RKO (cell line): ENCODE measurements around the gene EPB41L3.
"Not testable (repeated sequence)": the region's sequence is repeated elsewhere in the genome, so short reads cannot be mapped to it uniquely, and the experiment has no call there.

Source experiments
- DNase-seq: peaks from one replicate; pipeline ENCODE4 v3.0.0-alpha.2; 2016; ENCODE audit warnings: low spot score

EPB41L3 gene

DNA sequence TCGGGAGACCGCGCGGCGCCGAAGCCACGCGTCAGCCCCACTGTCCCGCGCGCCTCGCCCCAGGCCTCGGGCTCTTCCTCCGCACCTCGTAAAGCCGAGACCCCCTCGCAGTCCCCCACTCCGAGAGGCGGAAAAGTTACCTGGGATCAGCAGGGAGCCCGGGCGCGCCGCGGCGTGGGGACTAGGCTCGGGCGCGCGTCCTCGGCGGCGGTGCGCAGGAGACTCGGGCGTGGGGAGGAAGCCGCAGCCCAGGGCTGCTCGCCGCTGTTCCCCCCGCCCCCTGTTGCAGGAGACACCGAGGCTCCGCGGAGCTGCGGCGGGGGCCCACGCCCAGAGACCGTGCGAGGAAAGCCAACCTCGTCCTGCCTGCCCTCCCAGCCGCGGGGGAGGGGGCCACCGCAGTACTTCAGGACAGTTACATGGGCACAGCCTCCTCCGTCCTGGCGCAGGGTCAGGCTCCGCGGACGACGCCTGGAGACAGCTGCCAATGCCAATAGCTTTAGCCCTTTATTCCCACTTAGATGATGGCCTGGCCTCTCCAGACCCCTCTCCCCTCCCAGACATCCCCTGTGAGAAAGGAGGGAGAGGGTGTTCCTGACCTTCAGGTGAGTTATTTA, at the start of gene EPB41L3:
Gene EPB41L3, minus strand, starts transcription at position 225 of the 617 bp plus-strand sequence. CDS start 54,814 bp downstream, outside the sequence.
- DNase-seq = no peak

DNA sequence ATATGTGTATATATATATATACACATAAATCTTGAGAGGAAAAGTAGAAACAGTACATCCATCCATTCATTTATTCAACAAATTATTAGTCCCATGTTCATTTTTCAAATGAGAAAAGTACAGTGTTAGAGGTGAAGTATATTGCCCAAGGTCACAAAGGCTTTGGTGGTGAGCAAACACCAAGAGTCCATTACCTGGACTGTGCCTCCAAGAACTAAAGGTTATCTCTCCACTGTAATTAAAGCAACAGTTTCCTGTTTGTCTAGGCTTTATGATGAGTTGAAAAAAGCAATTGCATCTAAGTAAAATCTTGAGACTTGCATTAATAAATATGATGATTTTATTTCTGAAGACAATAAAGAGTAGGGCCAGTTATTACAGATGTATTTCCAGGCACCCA, 44.7 kb upstream of the EPB41L3 start:
- no peak for DNase-seq

DNA sequence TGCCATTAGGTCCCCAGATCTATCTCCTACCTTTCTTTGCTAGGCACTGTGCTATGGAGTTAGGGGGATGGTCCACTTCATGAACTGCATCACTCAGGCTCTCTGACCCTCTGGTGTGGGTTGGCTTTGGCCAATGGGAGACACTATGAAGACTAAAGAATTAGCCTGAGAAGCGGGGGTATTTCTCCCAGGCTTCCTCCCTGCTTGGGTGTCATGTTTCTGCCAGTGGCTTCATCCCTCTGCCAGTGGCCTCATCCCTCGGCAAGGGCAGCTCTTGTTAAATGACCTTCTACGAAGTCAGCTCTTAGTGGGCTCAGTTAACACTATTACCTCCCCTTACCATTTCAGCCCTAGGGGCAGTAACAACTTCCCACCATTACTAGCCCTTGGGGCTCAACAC, 41.9 kb upstream of the EPB41L3 start:
- DNase-seq = no peak

DNA sequence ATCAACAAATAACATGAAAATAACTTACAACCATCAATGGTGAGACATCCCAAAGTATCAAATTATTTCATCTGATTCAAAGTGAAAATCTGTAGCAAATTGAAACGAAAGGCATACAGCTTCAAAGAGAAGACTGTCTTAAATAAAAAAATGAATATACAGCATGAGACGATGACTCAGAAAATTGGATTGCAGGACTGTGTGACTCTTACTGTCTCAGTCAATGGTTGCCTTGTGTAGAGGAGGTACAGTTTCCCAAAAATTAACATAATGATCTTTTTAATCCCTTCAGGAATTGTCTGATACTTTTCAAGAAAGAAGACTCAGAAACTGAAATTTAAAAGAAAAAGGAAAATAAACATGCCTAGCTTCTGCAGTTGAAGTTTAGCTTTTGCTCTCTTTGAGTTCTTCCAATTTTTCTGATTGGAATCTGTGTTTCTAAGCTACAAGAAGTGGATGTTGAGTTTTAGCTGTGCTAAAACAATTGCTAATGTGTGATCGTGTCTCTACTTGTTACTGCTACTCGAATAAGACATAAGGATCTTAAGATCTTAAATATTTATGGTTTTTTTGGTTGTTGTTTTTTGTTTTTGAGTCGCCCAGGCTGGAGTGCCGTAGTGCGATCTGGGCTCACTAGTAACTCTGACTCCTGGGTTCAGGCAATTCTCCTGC, 41.1 kb upstream of the EPB41L3 start:
- peak; percentile 43 for DNase-seq

DNA sequence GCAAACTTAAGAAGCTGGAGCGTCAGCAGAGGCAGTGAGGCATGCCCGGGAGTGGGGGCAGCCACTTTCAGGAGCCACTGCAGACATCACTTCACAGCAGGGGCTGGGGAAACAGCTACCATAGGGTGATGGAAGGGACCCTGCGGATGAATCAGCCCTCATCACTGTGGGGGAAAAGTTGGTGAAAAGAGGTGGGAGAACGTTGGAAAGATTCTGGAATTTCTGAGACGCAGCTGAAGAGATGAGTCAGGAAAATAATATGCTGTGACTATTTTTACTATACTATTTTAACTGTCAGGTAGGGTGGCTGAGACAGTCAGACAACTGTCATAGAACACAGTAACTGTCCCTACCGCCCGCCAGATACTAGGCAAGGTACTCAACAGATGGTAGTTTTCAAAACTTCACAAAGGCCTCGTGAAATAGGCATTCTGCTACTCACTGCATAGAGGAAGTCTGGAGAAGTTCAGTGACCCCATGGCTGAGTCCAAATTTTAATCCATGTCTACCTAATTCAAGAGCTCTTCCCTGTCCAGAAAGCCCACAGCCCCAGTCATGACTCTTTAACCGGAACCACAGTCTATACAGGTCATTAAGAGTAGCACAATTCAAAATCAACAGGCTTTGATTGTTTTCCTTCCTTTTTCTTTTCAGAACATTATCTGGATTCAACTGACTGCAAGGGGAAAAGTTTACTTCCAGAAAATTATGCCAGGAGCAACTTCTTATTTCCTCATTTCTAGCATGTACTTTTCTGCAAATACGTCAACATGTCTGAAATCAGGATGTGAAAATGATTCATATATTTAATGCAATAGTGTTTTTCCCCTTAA, 39.3 kb upstream of the EPB41L3 start:
- peak; percentile 2 for DNase-seq

DNA sequence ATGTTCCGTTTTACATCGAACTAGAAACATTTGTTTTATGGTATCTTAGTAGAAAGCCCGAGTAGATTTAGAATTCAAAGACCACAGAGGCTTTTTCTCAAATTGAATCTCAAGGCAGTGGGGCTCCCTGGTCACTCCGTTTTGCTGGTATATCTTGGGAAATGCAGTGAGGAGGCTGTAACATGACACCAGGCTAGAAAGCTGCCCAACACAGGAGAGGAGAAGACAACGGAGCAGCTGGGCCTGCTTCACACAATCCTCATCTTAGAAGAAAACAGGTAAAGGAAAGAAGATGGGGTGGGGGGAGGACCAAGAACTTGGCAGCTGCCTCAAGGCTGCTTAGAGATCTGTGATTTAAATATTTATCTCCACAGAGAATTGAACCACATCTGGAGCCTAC, 38.3 kb upstream of the EPB41L3 start:
- no peak for DNase-seq

DNA sequence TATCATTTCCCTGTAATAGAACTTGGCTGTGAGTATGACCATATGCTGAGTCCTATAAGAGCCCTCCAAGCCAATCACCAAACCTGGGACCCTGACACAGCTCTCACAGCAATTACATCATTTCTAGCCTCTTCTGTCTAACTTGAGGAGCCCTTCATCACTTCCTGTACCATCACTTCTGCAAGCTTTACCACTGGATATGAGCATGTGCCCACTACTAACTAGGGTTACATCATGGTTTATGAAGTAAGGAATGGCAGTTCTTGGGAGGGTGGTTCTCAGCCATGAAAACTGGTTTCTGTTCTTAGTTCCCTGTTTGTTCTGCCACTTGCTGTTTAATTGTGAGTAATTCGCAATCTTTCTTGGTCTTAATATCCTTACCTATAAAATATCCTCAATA, 31.0 kb upstream of the EPB41L3 start:
- DNase-seq = peak; percentile 4

DNA sequence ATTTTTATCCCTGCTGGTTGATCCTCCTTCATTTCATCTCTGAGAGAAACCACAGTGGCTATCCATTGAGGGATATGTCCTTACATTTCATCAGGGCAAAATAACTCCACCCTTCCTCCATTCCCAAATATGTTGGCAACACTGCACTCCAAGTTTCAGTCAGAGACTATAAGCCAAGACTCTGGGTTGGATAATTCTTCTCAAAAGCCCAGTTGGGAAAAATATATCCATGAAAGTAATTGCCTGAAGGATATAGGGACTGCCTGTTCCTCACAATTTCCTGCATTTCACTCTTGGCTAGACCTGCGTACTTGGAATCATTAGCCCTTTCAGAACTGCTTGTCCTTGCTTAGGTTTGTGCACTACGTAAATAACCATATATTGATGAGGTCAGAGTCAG, 27.9 kb upstream of the EPB41L3 start:
- no peak for DNase-seq

DNA sequence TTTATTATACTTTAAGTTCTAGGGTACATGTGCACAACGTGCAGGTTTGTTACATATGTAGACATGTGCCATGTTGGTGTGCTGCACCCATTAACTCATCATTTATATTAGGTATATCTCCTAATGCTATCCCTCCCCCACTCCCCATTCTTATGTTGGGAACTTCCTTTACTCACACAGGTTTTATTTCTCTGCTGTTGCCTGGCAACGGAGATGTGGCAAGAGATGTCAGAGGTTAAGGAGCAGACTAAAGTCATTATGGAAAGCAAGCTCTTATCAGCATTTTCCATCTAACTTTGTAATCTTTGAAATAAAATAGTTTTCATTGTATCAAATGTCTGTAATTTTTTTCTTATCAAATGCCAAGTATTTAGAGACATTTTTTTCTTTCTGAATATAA, 26.8 kb upstream of the EPB41L3 start:
- DNase-seq = not testable (repeated sequence)

DNA sequence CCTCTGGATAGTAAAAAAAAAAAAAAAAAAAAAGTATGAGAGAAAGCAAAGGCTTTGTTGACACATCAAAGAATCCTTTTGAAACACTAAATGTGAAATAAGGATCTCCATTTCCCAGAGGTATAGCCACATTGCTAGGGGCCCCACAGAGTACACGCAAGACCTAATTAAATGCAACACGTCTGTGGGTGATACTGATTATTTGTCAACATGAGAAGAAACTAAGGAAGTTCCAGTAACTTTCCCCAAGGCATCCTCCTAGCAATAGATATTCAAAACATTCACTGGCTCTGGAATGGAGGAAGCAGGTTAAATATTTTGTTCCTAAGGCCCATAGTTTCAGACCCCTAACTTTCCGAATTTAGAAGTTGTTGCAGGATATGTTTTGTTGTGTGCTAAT, 24.6 kb upstream of the EPB41L3 start:
- no peak for DNase-seq

DNA sequence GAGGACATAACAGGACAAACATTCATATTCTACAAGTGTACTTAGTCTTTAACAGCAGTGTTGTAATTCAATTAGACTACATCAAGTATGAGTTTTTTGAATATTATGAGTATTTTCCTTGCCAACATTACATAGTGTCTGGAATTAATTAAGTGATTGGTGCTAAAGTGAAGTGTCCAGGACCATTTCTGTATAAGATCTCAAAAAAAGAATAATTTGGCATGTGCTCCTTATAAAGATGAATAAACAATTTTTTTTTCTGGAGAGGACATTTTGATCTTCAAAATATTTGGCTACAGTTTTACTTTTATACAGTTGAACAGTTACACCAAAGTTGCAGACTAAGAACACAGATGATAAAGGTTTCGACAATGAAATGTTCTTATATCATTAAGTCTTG, 15.1 kb upstream of the EPB41L3 start:
- DNase-seq = no peak

DNA sequence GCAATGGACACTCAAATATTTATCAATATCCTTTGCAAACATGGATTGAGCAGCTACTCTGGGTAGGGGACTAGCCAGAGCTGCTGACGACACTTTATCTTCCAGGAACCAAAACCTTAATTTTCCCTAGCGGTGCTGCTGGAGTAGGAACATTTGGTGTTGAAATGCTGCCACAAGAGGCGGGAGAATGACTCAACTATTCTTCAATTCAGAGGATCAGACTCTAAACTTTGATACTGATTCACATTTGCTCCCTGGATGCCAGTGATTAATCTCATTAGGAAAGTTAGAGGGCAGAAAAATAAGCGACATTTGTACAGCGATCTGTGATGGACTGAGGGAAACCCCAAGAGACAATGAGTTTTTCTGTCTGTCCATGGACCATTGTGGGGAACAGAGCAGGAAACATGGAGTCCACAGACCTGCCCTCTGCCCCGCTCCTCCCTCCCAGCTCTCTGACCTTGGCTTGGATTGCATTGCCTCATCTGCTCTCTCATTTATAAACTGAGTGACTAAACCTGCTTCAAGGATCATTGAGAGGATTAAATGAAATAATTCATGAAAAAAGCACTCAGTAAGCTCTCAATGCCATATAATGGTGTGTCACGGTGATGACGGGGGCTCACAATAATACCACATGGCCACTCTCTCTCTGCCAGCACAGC, 12.6 kb upstream of the EPB41L3 start:
- DNase-seq = no peak

DNA sequence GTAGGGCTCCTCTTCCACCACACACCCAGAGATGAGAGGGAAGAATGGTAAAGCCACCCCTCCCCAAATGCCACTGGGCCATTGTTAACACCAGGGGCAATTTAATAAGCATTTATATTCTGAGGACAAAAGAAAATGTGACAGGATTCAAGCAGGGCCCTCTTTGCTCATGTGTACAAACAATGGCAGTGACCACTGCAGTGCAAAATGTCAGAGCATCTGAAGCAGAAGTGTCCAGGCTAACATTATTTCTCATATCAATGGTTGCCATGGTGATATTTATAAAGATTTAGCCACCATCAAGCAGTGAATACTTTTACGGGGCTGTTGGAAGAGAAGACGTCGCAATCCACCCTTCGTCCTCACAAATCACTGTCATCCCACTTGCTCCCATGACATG, 10.8 kb upstream of the EPB41L3 start:
- DNase-seq = no peak

DNA sequence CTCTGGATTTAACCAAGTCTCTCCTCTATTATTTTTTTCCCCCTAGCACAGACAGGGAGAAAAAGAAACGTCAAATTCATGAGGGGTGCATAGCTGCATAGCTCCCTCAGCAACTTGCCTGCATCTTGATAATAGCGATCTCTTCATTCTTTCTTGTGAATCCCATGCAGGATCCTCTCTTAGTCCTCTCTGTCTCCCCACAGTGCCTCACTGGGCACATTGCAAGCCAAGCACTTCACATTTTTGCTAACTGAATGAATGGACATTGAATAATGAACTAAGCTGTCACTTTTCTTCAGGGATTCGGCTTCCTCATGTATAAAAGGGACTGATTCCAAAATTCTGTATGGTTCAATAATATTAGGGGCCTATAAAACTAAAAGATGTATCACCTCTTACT, 2.9 kb upstream of the EPB41L3 start:
- peak; percentile 45 for DNase-seq

DNA sequence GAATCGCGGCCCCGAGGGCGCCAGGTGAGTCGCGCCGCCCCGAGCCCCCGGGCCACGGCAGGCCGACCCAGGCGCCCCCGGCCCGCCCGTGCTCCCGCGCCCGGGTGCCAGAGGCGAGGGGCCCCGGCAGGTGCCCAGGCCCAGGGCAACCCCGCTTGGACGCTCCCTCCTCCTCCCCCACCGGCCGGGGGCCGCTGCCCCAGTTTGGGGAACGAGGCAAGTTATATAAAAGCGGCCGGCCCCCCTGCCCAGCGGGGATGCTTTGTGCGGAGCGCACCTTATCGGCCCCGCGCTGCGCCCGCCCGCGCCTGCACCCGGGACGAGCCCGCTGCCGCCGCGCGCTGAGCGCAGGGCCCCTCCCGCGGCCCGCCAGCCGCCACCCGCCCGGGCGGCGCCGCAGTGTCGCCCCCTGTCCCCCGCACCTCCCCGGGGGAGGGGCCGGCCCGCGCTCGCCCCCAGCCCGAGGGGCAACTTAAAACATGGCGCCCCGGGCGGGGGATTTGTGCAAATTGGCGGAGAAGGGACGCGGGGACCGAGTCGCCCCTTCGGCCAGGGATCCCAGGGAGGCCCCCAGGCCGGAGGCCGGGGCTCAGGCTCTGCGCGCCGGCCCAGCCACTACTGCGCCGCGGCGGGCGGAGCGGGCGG, 639 bp downstream of the EPB41L3 start:
- no peak for DNase-seq

DNA sequence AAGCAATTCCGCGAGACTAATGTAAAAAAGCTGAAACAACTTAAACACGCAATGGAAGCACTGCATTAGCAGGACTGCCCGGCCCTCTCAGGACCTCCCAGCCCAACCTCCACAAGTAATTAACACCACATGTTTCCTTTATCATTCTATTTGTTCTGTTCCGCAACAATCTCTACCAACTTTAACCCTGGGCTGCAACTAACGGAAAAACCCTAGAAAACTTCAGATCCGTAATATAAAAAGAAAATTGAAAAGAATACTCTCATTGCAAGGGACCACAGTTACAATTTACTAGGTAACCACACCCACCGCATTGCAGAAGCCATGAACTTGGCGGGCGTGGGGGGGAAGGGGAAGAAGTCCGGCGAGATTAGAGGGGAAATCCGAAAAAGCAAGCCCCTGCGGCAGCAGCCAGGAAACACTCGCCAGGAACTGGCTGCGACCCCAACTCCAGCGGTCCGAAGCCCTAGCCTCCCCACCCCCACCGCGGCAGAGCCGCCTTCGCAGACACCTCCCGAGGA, 1.2 kb downstream of the EPB41L3 start:
- no peak for DNase-seq

DNA sequence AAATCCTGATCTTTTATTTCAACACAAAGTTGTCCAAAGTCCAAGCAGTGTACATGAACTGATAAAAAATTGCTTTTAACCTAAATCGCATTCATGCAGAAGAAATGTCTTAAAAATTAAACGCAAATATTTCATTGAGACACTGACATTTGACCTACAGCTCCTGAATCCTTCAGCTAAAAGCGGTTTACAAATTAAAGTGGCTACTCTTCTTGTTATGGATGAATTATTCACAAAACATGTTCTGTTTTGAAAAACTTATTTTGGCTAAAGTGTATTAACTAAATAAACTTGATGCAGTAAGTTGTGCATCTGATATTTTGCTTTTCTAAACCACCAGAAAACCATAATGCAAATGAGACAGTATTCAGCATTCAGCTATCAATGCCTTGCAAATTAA, 2.2 kb downstream of the EPB41L3 start:
- no peak for DNase-seq

DNA sequence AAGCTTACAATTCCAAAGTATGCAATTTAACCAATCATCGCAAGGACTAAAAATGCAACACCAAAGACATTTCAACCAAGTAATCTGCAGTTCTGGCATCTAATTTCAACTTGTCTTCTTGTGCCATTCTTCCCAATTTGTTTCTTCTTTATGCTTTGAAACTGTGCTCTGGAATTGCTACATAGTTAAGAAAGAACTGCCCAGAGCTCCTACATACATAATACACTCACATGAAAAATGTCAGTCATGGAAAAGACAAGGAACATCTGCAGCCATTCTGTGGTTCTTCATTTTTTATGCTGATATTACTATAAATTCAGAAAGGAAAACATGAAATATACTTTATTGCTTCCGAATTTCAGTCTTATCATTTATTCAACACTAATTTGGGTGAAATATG, 4.4 kb downstream of the EPB41L3 start:
- DNase-seq = no peak

DNA sequence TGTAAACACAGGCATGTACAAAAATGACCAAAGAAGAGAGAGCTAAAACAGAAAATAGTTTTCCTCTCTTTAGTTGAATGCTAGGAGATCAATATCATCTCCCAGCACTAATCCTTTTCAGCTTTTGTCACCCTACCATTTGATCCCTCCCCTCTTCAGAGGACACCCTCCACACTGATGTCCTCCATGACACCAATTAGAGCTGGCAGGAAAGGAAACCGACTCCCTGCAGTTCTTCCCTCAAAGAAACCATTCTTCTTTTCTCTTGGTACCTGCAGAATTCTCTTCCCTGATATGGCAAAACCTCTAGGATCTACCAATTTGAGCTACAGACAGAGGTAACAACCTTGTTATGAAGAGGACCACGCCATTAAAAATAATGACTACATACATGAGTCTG, 5.3 kb downstream of the EPB41L3 start:
- no peak for DNase-seq

DNA sequence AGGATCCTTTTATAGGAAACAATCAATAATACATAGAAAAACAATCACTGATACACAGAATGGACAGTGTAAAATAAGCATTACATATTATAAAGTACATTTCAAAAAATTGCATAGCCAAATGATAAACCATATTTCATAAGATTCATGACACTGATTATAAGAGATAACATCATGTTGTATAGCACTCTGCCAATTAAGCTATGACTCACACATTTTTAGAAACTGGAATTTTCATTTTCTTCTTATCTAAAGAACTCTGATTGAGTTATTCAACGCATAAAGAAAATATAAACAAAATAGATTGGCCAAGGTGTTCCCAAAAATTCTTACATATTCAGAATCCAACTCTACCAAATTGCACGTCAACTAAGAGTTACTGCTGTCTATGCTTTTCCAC, 5.9 kb downstream of the EPB41L3 start:
- no peak for DNase-seq

DNA sequence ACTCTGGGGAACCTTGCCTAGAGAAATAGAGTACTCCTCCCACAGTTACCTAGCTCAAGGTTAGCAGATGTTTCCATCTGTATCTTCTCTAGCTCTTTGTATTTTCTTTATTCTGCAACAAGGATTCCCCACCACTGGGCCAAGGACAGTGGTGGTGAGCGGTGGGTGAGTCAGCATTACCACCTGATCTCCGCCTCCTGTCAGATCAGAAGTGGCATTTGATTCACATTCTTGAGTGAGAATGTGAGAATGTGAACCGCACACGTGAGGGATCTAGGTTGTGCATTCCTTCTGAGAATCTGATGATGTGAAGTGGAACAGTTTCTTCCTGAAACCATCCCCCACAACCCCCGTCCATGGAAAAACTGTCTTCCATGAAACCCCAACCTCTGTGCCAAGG, 9.0 kb downstream of the EPB41L3 start:
- no peak for DNase-seq

DNA sequence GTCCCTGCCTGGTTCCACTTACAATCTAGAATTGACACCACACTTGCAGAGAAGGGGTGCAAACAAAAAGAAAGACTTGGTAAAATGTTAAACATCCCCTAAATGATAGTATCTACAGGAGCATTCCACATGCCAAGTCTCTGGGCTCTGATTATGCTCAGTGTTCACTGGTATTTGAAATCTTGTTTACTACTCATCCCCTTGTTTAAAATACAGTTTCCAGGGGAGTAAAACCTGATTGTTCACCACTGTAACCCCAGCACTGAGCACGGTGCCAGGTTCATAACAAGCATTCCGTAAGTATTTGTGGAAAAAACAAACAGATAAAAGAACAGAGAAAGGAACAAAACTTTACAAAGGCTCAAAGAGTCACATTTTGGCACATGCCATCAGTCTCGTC, 11.7 kb downstream of the EPB41L3 start:
- no peak for DNase-seq
